Osteocyte (in vitro differentiated cells): ENCODE results near the gene SEMA4D. TPM values are rescaled to one million over a fixed set of nuclear protein-coding genes. Genes with fewer than 3 reads are reported as not detected.

Source experiments
- DNase-seq: peaks from one replicate; pipeline ENCODE4 v3.0.0; 2021; ENCODE audit warnings: mixed read lengths; ENCODE audit not compliant: unreplicated experiment; ENCODE audit errors: extremely low spot score
- H3K27ac Mint-ChIP-seq: one replicate; pipeline ENCODE4 v1.8.0; 2021; ENCODE audit warnings: mild to moderate bottlenecking, mixed read lengths; ENCODE audit not compliant: unreplicated experiment
- H3K27me3 Mint-ChIP-seq: one replicate; pipeline ENCODE4 v1.8.0; 2021; ENCODE audit warnings: mixed read lengths; ENCODE audit not compliant: unreplicated experiment
- H3K36me3 Mint-ChIP-seq: one replicate; pipeline ENCODE4 v1.8.0; 2021; ENCODE audit warnings: mixed read lengths; ENCODE audit not compliant: unreplicated experiment
- H3K4me1 Mint-ChIP-seq: one replicate; pipeline ENCODE4 v1.8.0; 2021; ENCODE audit warnings: mixed read lengths; ENCODE audit not compliant: unreplicated experiment
- H3K4me3 Mint-ChIP-seq: one replicate; pipeline ENCODE4 v1.8.0; 2021; ENCODE audit warnings: mild to moderate bottlenecking, moderate library complexity, mixed read lengths; ENCODE audit not compliant: unreplicated experiment
- H3K9me3 Mint-ChIP-seq: one replicate; pipeline ENCODE4 v1.8.0; 2021; ENCODE audit warnings: mixed read lengths; ENCODE audit not compliant: unreplicated experiment
- CTCF ChIP-seq: fragments of 200-600 bp; sonication (generic); IDR thresholded peaks from 2 replicates; pipeline ENCODE4 v1.5.0; 2021; ENCODE audit warnings: antibody characterized with exemption, mild to moderate bottlenecking, moderate library complexity
- total RNA-seq: library from RNA; stranded (reverse); gene quantifications from 2 replicates; pipeline ENCODE4 v1.2.1, GENCODE V29; 2021

Gene SEMA4D
- total RNA-seq, 1 donor from 2014 or later = 2.0 TPM

- Mint-ChIP-seq H3K9me3 (peaks cover 5% of the 10 kb centered on the region), H3K27ac (no peak overlapping the region), H3K4me3 (no peak overlapping the region)
These were observed 9.8 kb downstream of the SEMA4D start for GRCh38 chr9:89488131-89488530.

GRCh38 chr9:89486681-89487080, 11.2 kb downstream of the SEMA4D start:
- H3K36me3 Mint-ChIP-seq = no peaks in the 10 kb centered on the region
- H3K9me3 Mint-ChIP-seq = peaks cover 5% of the 10 kb centered on the region
- TF ChIP-seq CTCF = no peak
- no peak overlapping the region for H3K27ac Mint-ChIP-seq
- no peak overlapping the region for H3K4me3 Mint-ChIP-seq
- no peaks in the 10 kb centered on the region for H3K4me1 Mint-ChIP-seq
- no peaks in the 10 kb centered on the region for H3K27me3 Mint-ChIP-seq
- no peak for DNase-seq

More at GRCh38 chr9:89488131-89488530, 9.8 kb downstream of the SEMA4D start:
- TF ChIP-seq CTCF = no peak
- H3K4me1 Mint-ChIP-seq = no peaks in the 10 kb centered on the region
- H3K36me3 Mint-ChIP-seq = no peaks in the 10 kb centered on the region
- no peak for DNase-seq
- no peaks in the 10 kb centered on the region for H3K27me3 Mint-ChIP-seq

- no peaks in the 10 kb centered on the region for H3K36me3 Mint-ChIP-seq
- no peak overlapping the region for H3K4me3 Mint-ChIP-seq
- peaks cover 5% of the 10 kb centered on the region for H3K9me3 Mint-ChIP-seq
- no peak overlapping the region for H3K27ac Mint-ChIP-seq
- H3K4me1 Mint-ChIP-seq = no peaks in the 10 kb centered on the region
- H3K27me3 Mint-ChIP-seq = no peaks in the 10 kb centered on the region
- DNase-seq = no peak
- no peak for TF ChIP-seq CTCF
These were observed 13.2 kb downstream of the SEMA4D start for GRCh38 chr9:89484475-89485404.

- peaks cover 5% of the 10 kb centered on the region for H3K9me3 Mint-ChIP-seq
- DNase-seq = no peak
- TF ChIP-seq CTCF = no peak
- no peak overlapping the region for H3K4me3 Mint-ChIP-seq
- no peaks in the 10 kb centered on the region for H3K27me3 Mint-ChIP-seq
- H3K36me3 Mint-ChIP-seq = no peaks in the 10 kb centered on the region
- no peaks in the 10 kb centered on the region for H3K4me1 Mint-ChIP-seq
- H3K27ac Mint-ChIP-seq = no peak overlapping the region
These were observed 14.1 kb downstream of the SEMA4D start for GRCh38 chr9:89483592-89484474.

GRCh38 chr9:89482901-89483361, 15.0 kb downstream of the SEMA4D start:
- no peaks in the 10 kb centered on the region for H3K36me3 Mint-ChIP-seq
- no peaks in the 10 kb centered on the region for H3K4me1 Mint-ChIP-seq
- H3K4me3 Mint-ChIP-seq = no peak overlapping the region
- no peak for DNase-seq
- peaks cover 5% of the 10 kb centered on the region for H3K9me3 Mint-ChIP-seq
- H3K27me3 Mint-ChIP-seq = no peaks in the 10 kb centered on the region
- no peak for TF ChIP-seq CTCF
- no peak overlapping the region for H3K27ac Mint-ChIP-seq
